Vagina (tissue), 2 donors: ENCODE results near the gene PHKB. TPM values are rescaled to one million over a fixed set of nuclear protein-coding genes. Genes with fewer than 3 reads are reported as not detected.
"Not testable (repeated sequence)": the region's sequence is repeated elsewhere in the genome, so short reads cannot be mapped to it uniquely, and the experiment has no call there.

Experiments used
- DNase-seq, 2 donors: peaks; one replicate each; pipeline ENCODE4 v3.0.0-alpha.2; 2017; ENCODE audit errors: extremely low spot score in 2 of 2
- H3K27ac ChIP-seq: fragments of 200-600 bp; sonication (generic); one replicate; pipeline ENCODE4 v1.5.1; 2019
- H3K27me3 ChIP-seq: fragments of 200-600 bp; sonication (generic); one replicate; pipeline ENCODE4 v1.5.1; 2019
- H3K36me3 ChIP-seq, 2 donors: fragments of 200-600 bp; sonication (generic); one replicate each; pipeline ENCODE4 v1.5.1; 2017 to 2019
- H3K4me1 ChIP-seq: fragments of 200-600 bp; sonication (generic); one replicate; pipeline ENCODE4 v1.5.1; 2019
- H3K4me3 ChIP-seq, 2 donors: fragments of 200-600 bp; sonication (generic); 1 replicate in 1 of 2; 2 replicates in 1 of 2; pipeline ENCODE4 v1.5.1; 2016 to 2019
- H3K9me3 ChIP-seq: fragments of 200-600 bp; sonication (generic); one replicate; pipeline ENCODE4 v1.5.1; 2019
- POLR2A ChIP-seq, 2 donors: fragments of 450-650 bp; IDR thresholded peaks; one replicate each; pipeline ENCODE4 v1.6.1; 2017; ENCODE audit warnings: antibody characterized with exemption in 2 of 2, mild to moderate bottlenecking in 2 of 2, moderate library complexity in 2 of 2
- POLR2AphosphoS5 ChIP-seq, 2 donors: sonication (generic); formaldehyde crosslinking; IDR thresholded peaks; one replicate each; pipeline ENCODE4 v1.9.0; 2017; ENCODE audit warnings: antibody characterized with exemption in 2 of 2, mild to moderate bottlenecking in 2 of 2, low read depth in 1 of 2; ENCODE audit not compliant: insufficient read depth in 1 of 2
- intact Hi-C: fragments of 100-400 bp; cut with DNase I; formaldehyde crosslinking; loops from one replicate; pipeline ENCODE4 v1.15.1; 2023
- total RNA-seq: library from RNA; depleted of rRNA; stranded (reverse); fragments of >200 nt; gene quantifications from one replicate; pipeline ENCODE4 v1.2.3, GENCODE V29; 2016
- TF ChIP-seq, protein P1 (sequence below), 3 experiments: fragments of 450-650 bp in 2 of 3; fragments of 200-600 bp in 1 of 3; sonication (generic) in 1 of 3; IDR thresholded peaks; one replicate each; pipeline ENCODE4 v1.5.1; 2017 to 2019; ENCODE audit warnings: antibody characterized with exemption in 3 of 3, mild to moderate bottlenecking in 2 of 3, moderate library complexity in 2 of 3

PHKB gene
- total RNA-seq, 1 donor from 2014 or later = 64.8 TPM

DNA sequence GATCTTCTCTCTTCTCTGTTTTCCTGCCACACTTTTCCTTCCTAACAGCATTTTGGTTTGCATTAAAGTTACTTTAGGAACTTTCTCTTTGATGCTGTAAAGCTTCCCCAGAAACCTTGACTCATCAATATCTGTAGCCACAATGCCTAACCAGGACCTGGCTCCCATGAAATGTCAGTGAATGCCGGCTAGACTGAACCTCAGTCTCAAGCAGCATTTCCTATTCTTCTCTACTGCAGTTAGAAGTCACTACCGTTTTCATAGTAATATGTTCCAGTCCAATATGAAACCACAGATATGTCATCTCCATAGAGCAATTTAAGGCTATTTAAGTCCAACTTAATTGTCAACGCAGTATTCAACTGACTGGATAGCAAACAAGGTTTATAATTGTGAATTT, 29.2 kb upstream of the PHKB start:
- Histone ChIP-seq H3K27ac (no peak overlapping the region), H3K36me3 (peaks cover 0 to 8% of the 10 kb centered on the region in 2 donors), H3K4me3 (no peak overlapping the region), H3K4me1 (no peaks in the 10 kb centered on the region), H3K9me3 (no peaks in the 10 kb centered on the region), H3K27me3 (no peaks in the 10 kb centered on the region)
- no peak for TF ChIP-seq POLR2A (IDR thresholded peaks at IDR 0.05)
- TF ChIP-seq POLR2AphosphoS5 (IDR thresholded peaks at IDR 0.05; ENCODE audit: insufficient read depth in 1 of 2, low read depth in 1 of 2) = no peak
- TF ChIP-seq, protein P1, sequence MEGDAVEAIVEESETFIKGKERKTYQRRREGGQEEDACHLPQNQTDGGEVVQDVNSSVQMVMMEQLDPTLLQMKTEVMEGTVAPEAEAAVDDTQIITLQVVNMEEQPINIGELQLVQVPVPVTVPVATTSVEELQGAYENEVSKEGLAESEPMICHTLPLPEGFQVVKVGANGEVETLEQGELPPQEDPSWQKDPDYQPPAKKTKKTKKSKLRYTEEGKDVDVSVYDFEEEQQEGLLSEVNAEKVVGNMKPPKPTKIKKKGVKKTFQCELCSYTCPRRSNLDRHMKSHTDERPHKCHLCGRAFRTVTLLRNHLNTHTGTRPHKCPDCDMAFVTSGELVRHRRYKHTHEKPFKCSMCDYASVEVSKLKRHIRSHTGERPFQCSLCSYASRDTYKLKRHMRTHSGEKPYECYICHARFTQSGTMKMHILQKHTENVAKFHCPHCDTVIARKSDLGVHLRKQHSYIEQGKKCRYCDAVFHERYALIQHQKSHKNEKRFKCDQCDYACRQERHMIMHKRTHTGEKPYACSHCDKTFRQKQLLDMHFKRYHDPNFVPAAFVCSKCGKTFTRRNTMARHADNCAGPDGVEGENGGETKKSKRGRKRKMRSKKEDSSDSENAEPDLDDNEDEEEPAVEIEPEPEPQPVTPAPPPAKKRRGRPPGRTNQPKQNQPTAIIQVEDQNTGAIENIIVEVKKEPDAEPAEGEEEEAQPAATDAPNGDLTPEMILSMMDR (IDR thresholded peaks at IDR 0.05) = no peak
- intact Hi-C loops = no loop called here
- DNase-seq = no peak

DNA sequence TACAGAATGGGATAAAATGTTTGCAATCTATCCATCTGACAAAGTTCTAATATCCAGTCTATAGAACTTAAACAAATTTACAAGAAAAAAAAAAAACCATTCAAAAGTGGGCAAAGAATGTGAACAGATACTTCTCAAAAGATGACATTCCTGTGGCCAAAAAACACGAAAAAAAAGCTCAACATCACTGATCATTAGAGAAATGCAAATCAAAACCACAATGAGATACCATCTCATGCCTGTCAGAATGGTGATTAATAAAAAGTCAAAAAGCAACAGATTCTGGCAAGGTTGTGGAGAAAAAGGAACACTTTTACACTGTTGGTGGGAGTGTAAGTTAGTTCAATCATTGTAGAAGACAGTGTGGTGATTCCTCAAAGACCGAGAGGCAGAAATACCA, 26.9 kb upstream of the PHKB start:
- DNase-seq, H3K36me3 ChIP-seq, H3K4me1 ChIP-seq, H3K4me3 ChIP-seq, H3K27ac ChIP-seq, intact Hi-C loops, H3K9me3 ChIP-seq, H3K27me3 ChIP-seq: not testable (repeated sequence)

- H3K27ac ChIP-seq, H3K27me3 ChIP-seq, H3K36me3 ChIP-seq, H3K4me1 ChIP-seq, DNase-seq, H3K9me3 ChIP-seq, H3K4me3 ChIP-seq, intact Hi-C loops: not testable (repeated sequence)
Measured at GRCh38 chr16:47440066-47440465, 21.1 kb upstream of the PHKB start.

GRCh38 chr16:47442884-47443283, 18.2 kb upstream of the PHKB start:
- H3K36me3 ChIP-seq, H3K4me1 ChIP-seq, H3K4me3 ChIP-seq, DNase-seq, intact Hi-C loops, H3K27ac ChIP-seq, H3K27me3 ChIP-seq, H3K9me3 ChIP-seq: not testable (repeated sequence)

DNA sequence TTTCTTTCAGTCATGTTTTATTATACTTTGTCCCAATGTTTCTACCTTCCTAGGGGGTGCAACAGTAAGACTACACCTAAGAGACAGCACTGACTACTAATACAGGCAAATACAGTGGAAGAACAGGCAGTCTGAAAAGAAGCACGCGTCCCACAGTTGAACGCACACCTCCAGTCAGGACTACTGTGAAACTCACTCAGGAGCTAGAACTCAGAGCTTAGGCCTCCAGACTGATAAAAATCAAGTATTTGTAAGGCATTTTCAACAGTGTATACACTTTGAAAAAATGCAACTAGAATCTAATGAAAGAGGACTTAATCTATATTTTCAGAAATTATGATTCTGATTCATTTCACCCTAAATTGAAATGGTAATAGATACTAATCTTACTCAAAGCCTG, 14.7 kb upstream of the PHKB start:
- Histone ChIP-seq H3K4me3 (no peak overlapping the region), H3K27me3 (no peaks in the 10 kb centered on the region), H3K9me3 (no peaks in the 10 kb centered on the region), H3K4me1 (no peaks in the 10 kb centered on the region), H3K27ac (no peak overlapping the region), H3K36me3 (peaks cover 0 to 14% of the 10 kb centered on the region in 2 donors)
- no peak for DNase-seq
- intact Hi-C loops = no loop called here
- TF ChIP-seq POLR2A (IDR thresholded peaks at IDR 0.05) = no peak
- TF ChIP-seq, protein P1 (IDR thresholded peaks at IDR 0.05) = no peak
- no peak for TF ChIP-seq POLR2AphosphoS5 (IDR thresholded peaks at IDR 0.05; ENCODE audit: insufficient read depth in 1 of 2, low read depth in 1 of 2)

DNA sequence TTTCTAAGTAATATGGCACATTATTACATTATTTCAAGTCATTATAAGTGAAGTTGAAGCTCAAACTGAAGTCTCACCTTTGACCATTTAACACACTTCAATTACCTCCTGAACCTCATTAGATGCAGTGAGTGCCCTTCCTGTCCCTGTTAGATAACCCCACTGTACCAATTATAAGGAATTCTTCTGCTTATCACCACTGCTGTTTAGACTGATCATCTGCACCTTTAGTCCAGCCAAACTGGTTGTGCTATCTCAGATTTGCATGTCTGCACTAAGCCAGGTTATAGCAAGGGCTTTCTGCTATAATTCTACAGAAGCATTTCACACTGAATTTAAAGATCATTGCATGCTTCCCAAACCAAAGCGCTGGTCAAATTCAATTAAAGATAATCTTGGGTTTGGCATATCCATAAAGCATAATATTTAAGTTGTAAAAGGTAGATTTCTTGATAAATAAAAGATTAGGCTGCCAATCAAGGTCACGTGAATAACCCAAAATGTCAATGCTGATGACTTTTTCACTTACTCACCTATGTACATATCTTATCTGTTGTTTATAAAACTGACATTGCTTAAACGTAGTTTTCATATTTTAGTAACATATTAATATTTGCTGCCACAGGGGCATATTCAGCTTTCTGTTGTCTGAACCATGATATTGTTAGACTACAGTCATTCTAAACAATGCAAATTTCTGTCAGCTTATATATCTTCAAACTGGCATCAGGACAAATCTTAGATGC, 12.1 kb upstream of the PHKB start:
- H3K27ac ChIP-seq = no peak overlapping the region
- H3K36me3 ChIP-seq = peaks cover 0 to 39% of the 10 kb centered on the region in 2 donors
- intact Hi-C loops = no loop called here
- H3K27me3 ChIP-seq = no peaks in the 10 kb centered on the region
- DNase-seq = no peak
- H3K9me3 ChIP-seq = no peaks in the 10 kb centered on the region
- no peaks in the 10 kb centered on the region for H3K4me1 ChIP-seq
- no peak overlapping the region for H3K4me3 ChIP-seq
- TF ChIP-seq, protein P1 (IDR thresholded peaks at IDR 0.05) = no peak
- TF ChIP-seq POLR2A (IDR thresholded peaks at IDR 0.05) (no peak), POLR2AphosphoS5 (IDR thresholded peaks at IDR 0.05; ENCODE audit: insufficient read depth in 1 of 2, low read depth in 1 of 2) (no peak)
